HL-60/S4 treated with retinoic acid at 250 ng/mL for 4 days and 3 days (cell line): ENCODE results near the gene PKHD1.

Experiments used
- in situ Hi-C: fragments of 300-500 bp; cut with MboI; formaldehyde crosslinking; loops from 2 replicates; pipeline ENCODE4 v1.7.0; 2022; ENCODE audit warnings: low sequenced_read_pairs

The PKHD1 gene

GRCh38 chr6:52108128-52108527, 20.7 kb upstream of the PKHD1 start:
- in situ Hi-C loops: no loop called here

- in situ Hi-C loops: no loop called here
These were observed 19.6 kb upstream of the PKHD1 start for GRCh38 chr6:52106994-52107393.

- in situ Hi-C loops: no loop called here
These were observed 17.6 kb upstream of the PKHD1 start for GRCh38 chr6:52104979-52105378.

- in situ Hi-C loops: no loop called here
These were observed 16.2 kb upstream of the PKHD1 start for GRCh38 chr6:52103623-52104022.

- in situ Hi-C loops: no loop called here
These were observed 15.0 kb upstream of the PKHD1 start for GRCh38 chr6:52102405-52102804.

- in situ Hi-C loops: no loop called here
These were observed 11.3 kb upstream of the PKHD1 start for GRCh38 chr6:52098721-52099120.

- in situ Hi-C loops: no loop called here
These were observed 2.4 kb upstream of the PKHD1 start for GRCh38 chr6:52089758-52090348.

GRCh38 chr6:52086741-52087140, 672 bp downstream of the PKHD1 start:
- in situ Hi-C loops: no loop called here

- in situ Hi-C loops: no loop called here
These were observed 6.2 kb downstream of the PKHD1 start for GRCh38 chr6:52081237-52081636.

- in situ Hi-C loops: no loop called here
These were observed 9.3 kb downstream of the PKHD1 start for GRCh38 chr6:52077961-52078625.

- in situ Hi-C loops: no loop called here
These were observed 10.1 kb downstream of the PKHD1 start for GRCh38 chr6:52077180-52077884.

GRCh38 chr6:52076791-52077179, 10.6 kb downstream of the PKHD1 start:
- in situ Hi-C loops: no loop called here

GRCh38 chr6:52074716-52075115, 12.7 kb downstream of the PKHD1 start:
- in situ Hi-C loops: no loop called here

- in situ Hi-C loops: no loop called here
These were observed 13.3 kb downstream of the PKHD1 start for GRCh38 chr6:52074155-52074554.

- in situ Hi-C loops: no loop called here
These were observed 21.8 kb downstream of the PKHD1 start for GRCh38 chr6:52065621-52066020.

- in situ Hi-C loops: no loop called here
These were observed 23.6 kb downstream of the PKHD1 start for GRCh38 chr6:52063584-52064344.

GRCh38 chr6:52061481-52061880, 25.9 kb downstream of the PKHD1 start:
- in situ Hi-C loops: no loop called here

GRCh38 chr6:52059821-52060220, 27.6 kb downstream of the PKHD1 start:
- in situ Hi-C loops: no loop called here

GRCh38 chr6:52055451-52055850, 32.0 kb downstream of the PKHD1 start:
- in situ Hi-C loops: no loop called here

GRCh38 chr6:52053038-52053695, 34.2 kb downstream of the PKHD1 start:
- in situ Hi-C loops: no loop called here

GRCh38 chr6:52050051-52050405, 37.4 kb downstream of the PKHD1 start:
- in situ Hi-C loops: no loop called here
